HG02610 (cell line): ENCODE measurements around the gene NQO2.

Experiments used
- ATAC-seq: cut with Tn5 transposase; IDR thresholded peaks from one replicate; pipeline ENCODE4 v1.9.1; 2021; ENCODE audit warnings: mild to moderate bottlenecking, moderate library complexity; ENCODE audit not compliant: unreplicated experiment

Gene NQO2, protein sequence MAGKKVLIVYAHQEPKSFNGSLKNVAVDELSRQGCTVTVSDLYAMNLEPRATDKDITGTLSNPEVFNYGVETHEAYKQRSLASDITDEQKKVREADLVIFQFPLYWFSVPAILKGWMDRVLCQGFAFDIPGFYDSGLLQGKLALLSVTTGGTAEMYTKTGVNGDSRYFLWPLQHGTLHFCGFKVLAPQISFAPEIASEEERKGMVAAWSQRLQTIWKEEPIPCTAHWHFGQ

DNA sequence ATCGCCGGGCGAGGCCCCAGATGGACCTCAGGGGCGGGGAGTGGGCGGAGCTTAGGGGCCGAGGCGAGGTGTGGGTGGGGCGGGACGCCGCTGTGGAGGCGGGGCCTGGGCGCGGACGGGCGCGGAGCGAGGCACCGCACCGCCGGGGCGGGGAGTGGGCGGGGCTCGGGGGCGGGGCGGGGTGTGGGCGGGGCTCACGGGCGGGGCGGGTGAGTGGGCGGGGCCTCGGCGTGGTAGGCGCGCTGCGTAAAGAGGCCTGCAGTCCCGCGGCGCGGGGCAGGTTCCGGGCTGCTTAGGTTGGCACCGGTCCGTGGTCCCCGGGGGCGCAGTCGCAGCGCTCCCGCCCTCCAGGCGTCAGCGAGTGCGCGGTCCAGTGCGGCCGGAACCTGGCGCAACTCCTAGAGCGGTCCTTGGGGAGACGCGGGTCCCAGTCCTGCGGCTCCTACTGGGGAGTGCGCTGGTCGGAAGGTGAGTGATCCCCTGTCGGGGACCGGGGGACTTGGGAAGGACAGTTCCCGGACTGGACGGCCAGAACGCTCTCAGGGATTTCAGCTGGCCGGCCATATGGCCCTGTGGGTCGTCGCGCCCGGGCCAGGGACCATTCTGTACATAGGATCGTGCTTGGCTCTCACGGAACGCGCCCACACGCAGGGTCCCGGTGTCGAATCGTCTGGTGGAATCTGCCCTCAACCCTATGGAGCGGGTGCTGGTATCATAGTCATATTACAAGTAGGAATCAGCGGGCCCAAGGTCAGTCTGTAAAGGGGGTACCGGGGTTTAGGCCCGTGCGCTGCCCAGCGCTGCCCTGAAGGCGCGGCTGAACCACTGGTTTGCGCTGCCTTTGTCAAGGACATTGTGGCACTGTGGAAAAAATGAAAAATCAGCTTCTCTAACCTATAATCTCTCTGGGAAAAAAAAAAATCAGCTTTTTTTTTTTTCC lies at the start of gene NQO2:
NQO2 (plus strand) TSS at position 277 of the 940 bp plus-strand sequence. CDS start 6,659 bp downstream, outside the sequence.
- ATAC-seq = peak; percentile 61

DNA sequence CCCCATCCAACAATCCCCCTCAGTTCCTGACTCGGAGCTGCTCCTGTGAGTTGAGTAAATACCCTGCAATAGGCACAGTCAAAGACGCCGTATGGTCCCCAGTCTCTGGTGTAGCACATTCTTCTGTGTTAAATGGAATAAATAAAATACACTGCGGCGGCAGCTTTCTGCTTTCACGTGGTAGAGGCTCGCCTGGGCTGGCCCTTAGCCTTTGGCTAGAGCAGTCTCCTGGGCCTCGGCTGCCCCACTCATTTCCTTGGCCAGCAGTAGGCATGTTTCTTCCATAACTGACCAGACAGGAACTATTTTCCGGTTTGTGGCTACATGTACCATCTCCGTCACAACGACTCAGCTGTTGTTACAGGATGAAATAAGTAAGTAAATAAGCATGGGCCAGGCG lies 49.0 kb upstream of the NQO2 start:
- ATAC-seq = no peak

DNA sequence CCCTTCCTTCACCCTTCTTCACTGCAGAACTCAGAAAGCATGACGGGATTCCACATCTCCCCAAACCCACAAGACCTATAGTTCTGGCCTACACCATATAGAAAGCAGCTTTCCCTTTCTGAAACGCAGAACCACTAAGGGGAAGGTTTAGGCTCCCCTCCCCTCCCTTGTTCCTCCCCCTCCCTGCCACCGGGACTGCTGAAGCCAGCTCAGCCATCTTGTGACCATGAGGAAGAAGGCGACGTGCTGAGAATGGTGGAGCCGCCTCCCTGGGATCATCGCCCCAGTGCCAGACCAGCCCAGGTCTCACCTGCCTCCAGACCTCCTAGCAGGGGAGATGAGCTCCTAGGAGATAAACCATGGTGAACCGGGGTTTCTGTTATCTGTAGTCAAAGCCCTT lies 48.0 kb upstream of the NQO2 start:
- ATAC-seq = no peak

GRCh38 chr6:2952557-2953095 lies 47.1 kb upstream of the NQO2 start:
- ATAC-seq = no peak

DNA sequence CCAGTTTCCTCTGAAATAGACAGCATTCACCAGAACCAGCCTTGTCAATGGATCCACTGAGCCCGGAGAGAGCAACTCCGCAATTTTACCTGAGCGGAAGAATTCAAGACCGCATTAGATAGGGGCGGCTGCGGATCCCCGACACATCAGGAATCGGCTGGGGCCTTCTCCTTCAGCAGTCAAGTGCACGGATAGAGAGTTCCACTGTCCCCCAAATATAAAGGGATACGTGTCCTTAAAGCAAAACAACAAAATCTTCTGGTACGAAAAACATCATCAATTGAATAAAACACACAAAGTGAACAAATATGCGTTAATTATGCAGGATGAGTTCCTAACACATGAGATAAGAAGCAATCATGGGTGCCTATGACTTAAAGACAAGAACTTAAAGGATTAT lies 46.6 kb upstream of the NQO2 start:
- ATAC-seq = no peak

- ATAC-seq = no peak
Measured at GRCh38 chr6:2956930-2957685, 42.6 kb upstream of the NQO2 start.

DNA sequence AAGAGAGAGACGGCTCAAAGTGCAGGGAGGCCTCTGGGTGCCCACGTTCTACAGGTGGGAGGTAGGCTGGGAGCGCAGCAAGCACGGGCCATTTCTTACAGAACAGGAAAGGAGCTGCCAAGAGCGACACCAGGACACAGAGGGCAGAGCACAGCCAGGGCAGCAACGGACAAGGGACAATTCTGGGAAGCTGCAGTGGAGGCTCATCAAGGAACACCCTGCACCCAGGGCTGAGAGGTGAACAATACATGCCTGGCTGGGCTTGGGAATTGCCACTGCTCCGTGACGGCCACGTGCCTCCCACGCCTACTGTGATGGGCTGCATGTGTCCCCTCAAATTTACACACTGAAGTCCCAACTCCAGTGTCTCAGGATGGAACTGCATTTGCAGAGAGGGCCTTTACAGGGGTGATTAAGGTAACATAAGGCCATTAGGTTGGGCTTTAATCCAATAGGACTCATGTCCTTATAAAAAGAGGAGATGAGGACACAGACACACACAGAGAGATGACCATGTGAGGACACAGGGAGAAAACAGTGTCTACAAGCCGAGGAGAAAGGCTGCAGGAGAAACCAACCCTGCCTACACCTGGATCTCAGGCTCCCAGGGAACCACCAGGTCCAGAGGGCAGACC lies 41.9 kb upstream of the NQO2 start:
- no peak for ATAC-seq

GRCh38 chr6:2958331-2958711 lies 41.4 kb upstream of the NQO2 start:
- ATAC-seq = no peak

- ATAC-seq = no peak
Measured at GRCh38 chr6:2958776-2959175, 40.9 kb upstream of the NQO2 start.

GRCh38 chr6:2959909-2960719 lies 39.6 kb upstream of the NQO2 start:
- ATAC-seq = no peak

GRCh38 chr6:2960935-2961334 lies 38.8 kb upstream of the NQO2 start:
- no peak for ATAC-seq

GRCh38 chr6:2961506-2961905 lies 38.2 kb upstream of the NQO2 start:
- no peak for ATAC-seq

DNA sequence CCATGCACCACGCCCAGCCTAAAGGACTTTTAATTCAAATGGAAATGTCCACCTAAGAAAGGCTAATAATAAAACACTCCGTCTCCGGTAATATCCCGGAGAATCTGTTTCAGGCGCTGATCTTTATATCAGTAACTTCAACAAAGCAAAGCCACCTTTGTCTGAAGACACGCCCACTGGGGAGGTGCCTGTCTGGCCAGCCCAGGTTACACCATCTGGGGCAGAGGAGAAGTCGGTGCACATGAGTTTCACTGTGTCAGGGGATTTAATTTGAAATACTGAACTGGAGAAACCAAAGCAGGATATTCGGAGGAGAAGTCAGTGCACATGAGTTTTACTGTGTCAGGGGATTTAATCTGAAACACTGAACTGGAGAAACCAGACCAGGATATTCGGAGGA lies 37.7 kb upstream of the NQO2 start:
- ATAC-seq = no peak

DNA sequence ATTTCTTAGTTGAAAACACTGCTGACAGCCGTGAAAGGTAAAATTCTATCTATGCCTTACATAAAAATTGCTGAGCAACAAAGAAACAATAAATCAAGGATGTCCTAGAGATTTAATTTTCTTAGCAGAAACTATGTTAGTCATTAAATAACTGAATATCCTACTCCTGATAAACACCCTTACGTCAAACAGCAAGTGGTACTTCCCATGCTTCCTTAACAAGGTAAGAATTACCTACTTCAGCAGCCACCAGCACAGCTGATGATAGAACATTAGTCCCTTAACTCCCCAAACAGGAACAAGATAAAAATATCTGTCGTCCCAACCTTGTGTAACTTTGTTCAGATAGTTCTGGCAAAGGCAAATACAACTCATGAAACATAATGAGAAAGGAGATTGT lies 37.1 kb upstream of the NQO2 start:
- no peak for ATAC-seq

GRCh38 chr6:2963756-2964155 lies 35.9 kb upstream of the NQO2 start:
- ATAC-seq = no peak

GRCh38 chr6:2964793-2965505 lies 34.7 kb upstream of the NQO2 start:
- no peak for ATAC-seq

GRCh38 chr6:2966347-2966746 lies 33.3 kb upstream of the NQO2 start:
- no peak for ATAC-seq

DNA sequence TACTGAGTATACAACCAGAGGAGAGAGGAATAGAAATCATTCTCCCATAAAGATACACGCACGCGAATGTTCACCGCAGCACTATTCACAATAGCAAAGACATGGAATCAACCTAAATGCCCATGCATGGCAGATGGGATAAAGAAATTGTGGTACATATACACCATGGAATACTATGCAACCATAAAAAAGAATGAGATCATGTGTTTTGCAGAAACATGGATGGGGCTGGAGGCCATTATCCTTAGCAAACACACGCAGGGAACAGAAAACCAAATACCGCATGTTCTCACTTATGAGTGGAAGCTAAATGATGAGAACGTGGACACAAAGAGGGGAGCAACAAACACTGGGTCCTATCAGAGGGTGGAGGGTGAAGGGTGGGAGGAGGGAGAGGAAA lies 31.8 kb upstream of the NQO2 start:
- no peak for ATAC-seq

DNA sequence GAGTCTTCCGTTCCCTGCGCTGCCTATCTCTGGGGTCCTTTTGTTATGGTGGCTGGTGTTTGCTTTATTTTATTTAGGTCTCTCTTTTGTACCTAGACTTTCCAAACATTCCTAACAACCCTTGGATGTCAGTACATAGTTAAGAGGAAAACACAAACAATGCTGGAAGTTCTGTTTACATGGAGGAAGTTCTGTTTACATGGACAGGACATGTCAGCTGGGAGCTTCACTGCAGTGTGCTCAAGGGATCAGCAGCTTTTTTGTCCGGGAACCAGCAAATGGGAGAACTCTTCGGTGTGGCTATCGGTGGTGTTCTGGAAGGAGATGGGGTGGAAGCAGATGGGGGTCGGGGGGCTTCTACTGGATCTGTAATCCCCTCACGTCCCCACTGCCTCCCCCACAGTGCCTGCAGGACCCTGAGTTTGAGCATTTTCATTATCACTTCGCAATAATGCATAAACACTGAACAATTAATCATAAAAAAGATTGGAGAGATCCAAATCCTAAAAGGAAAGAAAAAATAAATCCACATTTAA lies 31.0 kb upstream of the NQO2 start:
- ATAC-seq = no peak
